ENCODE measurements around the gene GALNT9. TPM values are rescaled to one million over a fixed set of nuclear protein-coding genes. Genes with fewer than 3 reads are reported as not detected.

GALNT9 gene
- total RNA-seq, 1 experiment from 2014 or later = 0.44 TPM

- POLR2A ChIA-PET (ENCODE audit: unreplicated experiment) = no interaction called here
- Histone ChIP-seq H3K4me2 (ENCODE audit: low read length) (peak overlapping the region; percentile 5; the same call in 1 of the 2 replicates), H3F3A (ENCODE audit: low read length, unreplicated experiment) (peaks cover 4% of the 10 kb centered on the region), H3K9me3 (ENCODE audit: low read length) (no peaks in the 10 kb centered on the region), H3K4me1 (ENCODE audit: insufficient read depth, low read length) (peaks cover 58% of the 10 kb centered on the region), H3K79me2 (ENCODE audit: low read length) (no peaks in the 10 kb centered on the region), H3K27ac (ENCODE audit: low read length) (peak overlapping the region; percentile 52), H4K20me1 (ENCODE audit: low read length) (no peaks in the 10 kb centered on the region), H3K9ac (ENCODE audit: low read length) (no peak overlapping the region; the same call in 1 of the 2 replicates), H3K27me3 (ENCODE audit: low read length) (no peaks in the 10 kb centered on the region), H3K9me2 (replicated peaks; ENCODE audit: low read length) (no peaks in the 10 kb centered on the region), H2AFZ (ENCODE audit: low read length) (no peak overlapping the region), H3K4me3 (ENCODE audit: low read length) (no peak overlapping the region), H3K36me3 (ENCODE audit: low read depth, low read length) (no peaks in the 10 kb centered on the region)
- CTCF ChIA-PET = no interaction called here
- DNase-seq (no peak), ATAC-seq (0 out of 2 replicates have a peak, but pooled peaks have one; percentile 0)
- TF ChIP-seq CTCF (conservative IDR thresholded peaks at IDR 0.05; ENCODE audit: low read depth, low read length) (no peak), EZH2 (IDR thresholded peaks at IDR 0.05; ENCODE audit: low read length, unreplicated experiment) (no peak), EZH2phosphoT487 (IDR thresholded peaks at IDR 0.05; ENCODE audit: borderline replicate concordance, low read length) (no peak)
- TSS peak; percentile 84 for BruUV-seq (replicated peaks)
- intact Hi-C loops (cut with micrococcal nuclease) = loop anchor here (5.0 to 10.0 kb wide), 2 partner anchors 40 to 107 kb away; partner anchors contain the start of gene GALNT9
Observed at GRCh38 chr12:132287391-132288238, 41.8 kb downstream of the GALNT9 start.

- POLR2A ChIA-PET (ENCODE audit: unreplicated experiment) = no interaction called here
- Histone ChIP-seq H3K79me2 (ENCODE audit: low read length) (no peaks in the 10 kb centered on the region), H3K36me3 (ENCODE audit: low read depth, low read length) (no peaks in the 10 kb centered on the region), H4K20me1 (ENCODE audit: low read length) (no peaks in the 10 kb centered on the region), H3F3A (ENCODE audit: low read length, unreplicated experiment) (peaks cover 4% of the 10 kb centered on the region), H3K4me3 (ENCODE audit: low read length) (no peak overlapping the region), H3K9ac (ENCODE audit: low read length) (no peak overlapping the region), H3K27ac (ENCODE audit: low read length) (peak overlapping the region; percentile 66), H3K27me3 (ENCODE audit: low read length) (no peaks in the 10 kb centered on the region), H2AFZ (ENCODE audit: low read length) (no peak overlapping the region), H3K4me2 (ENCODE audit: low read length) (peak overlapping the region; percentile 49), H3K9me3 (ENCODE audit: low read length) (no peaks in the 10 kb centered on the region), H3K9me2 (replicated peaks; ENCODE audit: low read length) (no peaks in the 10 kb centered on the region), H3K4me1 (ENCODE audit: insufficient read depth, low read length) (peaks cover 58% of the 10 kb centered on the region)
- BruUV-seq (replicated peaks) = no TSS peak
- DNase-seq = peak; percentile 93
- ATAC-seq = peak; percentile 37
- TF ChIP-seq CTCF (conservative IDR thresholded peaks at IDR 0.05; ENCODE audit: low read depth, low read length) (no peak), EZH2 (IDR thresholded peaks at IDR 0.05; ENCODE audit: low read length, unreplicated experiment) (no peak), EZH2phosphoT487 (IDR thresholded peaks at IDR 0.05; ENCODE audit: borderline replicate concordance, low read length) (0 out of 2 replicates have a peak, but pooled peaks have one; percentile 44)
- intact Hi-C loops (cut with micrococcal nuclease) = loop anchor here (5.0 to 10.0 kb wide), 2 partner anchors 40 to 108 kb away; partner anchors contain the start of gene GALNT9
- CTCF ChIA-PET = no interaction called here
Observed at GRCh38 chr12:132286912-132287311, 42.5 kb downstream of the GALNT9 start.
